ENCODE data around the gene GALNTL6.

DNA sequence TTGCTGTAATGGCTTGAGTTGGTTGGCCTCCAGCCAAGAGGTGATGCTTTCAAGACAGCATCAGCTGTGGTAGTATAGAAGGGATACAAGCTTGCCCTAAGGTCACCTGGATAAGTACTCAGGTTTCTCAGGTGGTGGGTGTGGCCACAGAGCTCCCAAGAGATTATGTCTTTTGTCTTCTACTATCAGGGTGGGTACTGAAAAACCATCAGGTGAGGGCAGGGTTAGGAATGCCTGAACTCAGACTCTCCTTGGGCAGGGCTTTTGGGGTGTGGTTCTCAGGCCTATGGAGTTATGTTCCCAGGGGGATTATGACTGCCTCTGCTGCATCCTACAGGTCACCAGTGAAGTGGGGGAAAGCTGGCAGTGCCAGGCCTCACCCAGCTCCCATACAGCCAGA is 700.8 kb downstream of the GALNTL6 start:
- TF ChIP-seq CTCF (IDR thresholded peaks at IDR 0.05) (no peak), EP300 (IDR thresholded peaks at IDR 0.05) (no peak)

Measured in stomach (tissue), 4 donors.